ENCODE measurements around the gene PADI3. TPM values are rescaled to one million over a fixed set of nuclear protein-coding genes. Genes with fewer than 3 reads are reported as not detected.

PADI3 gene
- total and polyA plus RNA-seq, 2 experiments from 2014 or later: 0.37 to 0.80 TPM

- TF ChIP-seq REST (IDR thresholded peaks at IDR 0.05; ENCODE audit: unreplicated experiment): no peak
- no peak for TF ChIP-seq POLR2AphosphoS5 (IDR thresholded peaks at IDR 0.05; ENCODE audit: low read depth)
- TF ChIP-seq ZNF114 (CRISPR knock-in tag; IDR thresholded peaks at IDR 0.05): no peak
- TF ChIP-seq ZNF331 (CRISPR knock-in tag; IDR thresholded peaks at IDR 0.05; ENCODE audit: low read depth): no peak
These were observed 59.0 kb downstream of the PADI3 start, which contains the start of gene PADI4 (continued) for GRCh38 chr1:17307946-17308345.

- no peak for DNase-seq (ENCODE audit: low spot score)
- H3K4me1 Mint-ChIP-seq: peaks cover 42% of the 10 kb centered on the region
- H3K4me2 ChIP-seq: no peak overlapping the region
- peaks cover 17% of the 10 kb centered on the region for H3K27me3 Mint-ChIP-seq (ENCODE audit: insufficient read depth, low read depth, poor library complexity)
- no peaks in the 10 kb centered on the region for H3F3A ChIP-seq (replicated peaks; ENCODE audit: low read depth)
- no peak overlapping the region for H3K27ac ChIP-seq (ENCODE audit: low read depth)
- no peak overlapping the region for H3K4me3 ChIP-seq
- H3K9me3 Mint-ChIP-seq: peaks cover 3% of the 10 kb centered on the region; the same call in 2 of the 3 replicates
- H3K36me3 ChIP-seq (ENCODE audit: insufficient read depth): no peaks in the 10 kb centered on the region
- no peaks in the 10 kb centered on the region for H4K20me1 ChIP-seq (replicated peaks; ENCODE audit: insufficient read depth)
- H3K79me2 ChIP-seq (replicated peaks; ENCODE audit: insufficient read depth): no peaks in the 10 kb centered on the region
- H3K4me3 Mint-ChIP-seq: no peak overlapping the region
- H3K27me3 ChIP-seq (ENCODE audit: insufficient read depth): no peaks in the 10 kb centered on the region
- H3K27ac Mint-ChIP-seq: peak overlapping the region; percentile 42; the same call in 1 of the 2 replicates
- peaks cover 13% of the 10 kb centered on the region; the same call in 1 of the 2 replicates for H3K4me1 ChIP-seq (ENCODE audit: insufficient read depth)
- no peaks in the 10 kb centered on the region for H3K9me2 ChIP-seq (ENCODE audit: insufficient read depth)
- no peak for ATAC-seq
- H3K36me3 Mint-ChIP-seq (ENCODE audit: low read depth): peaks cover under 1% of the 10 kb centered on the region; the same call in 1 of the 3 replicates
- no peak overlapping the region for H2AFZ ChIP-seq
- TF ChIP-seq NANOG (IDR thresholded peaks at IDR 0.05; ENCODE audit: borderline replicate concordance): no peak
- TF ChIP-seq JUNB (IDR thresholded peaks at IDR 0.05; ENCODE audit: unreplicated experiment): no peak
- TF ChIP-seq ZNF114 (CRISPR knock-in tag; IDR thresholded peaks at IDR 0.05): no peak
- no peak for TF ChIP-seq EZH2 (IDR thresholded peaks at IDR 0.05; ENCODE audit: low read depth, unreplicated experiment)
- no peak for TF ChIP-seq CTCF (conservative IDR thresholded peaks at IDR 0.05; ENCODE audit: low read depth in 2 of 2)
- TF ChIP-seq EZH2phosphoT487 (IDR thresholded peaks at IDR 0.05; ENCODE audit: unreplicated experiment): no peak
- TF ChIP-seq POLR2AphosphoS5 (IDR thresholded peaks at IDR 0.05; ENCODE audit: low read depth): no peak
- no peak for TF ChIP-seq STAT1 (IDR thresholded peaks at IDR 0.05; ENCODE audit: unreplicated experiment)
- no peak for TF ChIP-seq ZNF462 (CRISPR knock-in tag; IDR thresholded peaks at IDR 0.05)
These were observed 59.7 kb downstream of the PADI3 start for GRCh38 chr1:17308593-17308992.

Measured in GM23338 (cell line).